AG04449 (cell line): Measurements from ENCODE around the gene ADH1A.
"Not testable (repeated sequence)": the region's sequence is repeated elsewhere in the genome, so short reads cannot be mapped to it uniquely, and the experiment has no call there.

ENCODE experiments used
- CTCF ChIA-PET: fragments of 350-600 bp; formaldehyde crosslinking; extraction: SDS; loops from one replicate; lab custom pipeline; 2021; ENCODE audit warnings: antibody characterized with exemption; lab: Yijun Ruan, JAX
- POLR2A ChIA-PET: fragments of 400-600, 350-600 bp; formaldehyde crosslinking; extraction: SDS; loops from one replicate; lab custom pipeline; 2020; ENCODE audit warnings: antibody characterized with exemption, inconsistent platforms; lab: Yijun Ruan, JAX
- DNase-seq: peaks from one replicate; pipeline ENCODE4 v3.0.0-alpha.2; 2010; ENCODE audit warnings: low read depth, low spot score
- H3K4me3 ChIP-seq: 2 replicates; pipeline ENCODE4 v1.5.1; 2011; ENCODE audit warnings: low read depth, mild to moderate bottlenecking, control low read depth, low read length
- CTCF ChIP-seq: IDR thresholded peaks from one replicate; pipeline ENCODE4 v1.5.1; 2011; ENCODE audit warnings: mild to moderate bottlenecking, moderate library complexity, low read length, control low read depth, inconsistent platforms; ENCODE audit not compliant: insufficient read depth; ENCODE audit errors: missing control alignments

ADH1A gene

DNA sequence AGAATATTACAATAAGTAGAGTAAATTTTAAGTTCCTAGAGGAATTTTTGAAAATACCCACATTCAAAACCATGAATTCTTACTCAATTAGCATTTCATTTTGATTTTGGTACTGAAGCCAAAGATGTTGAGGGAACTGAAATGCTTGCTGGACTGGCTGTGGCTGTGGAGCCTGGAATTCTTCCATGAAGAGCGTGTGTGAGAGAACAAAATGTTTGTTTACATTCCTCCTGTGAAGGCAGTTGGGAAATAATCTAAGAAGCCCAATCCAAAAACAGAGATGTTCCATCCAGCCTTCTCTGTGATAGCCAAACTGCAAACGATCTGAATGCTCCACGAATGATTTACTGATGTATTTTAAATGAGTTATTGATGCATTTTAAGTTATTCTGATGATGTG lies 34.2 kb upstream of the ADH1A start:
- no peak for TF ChIP-seq CTCF
- ChIA-PET CTCF (no interaction called here), POLR2A (no interaction called here)
- H3K4me3 ChIP-seq, result no peak overlapping the region
- peak; percentile 19 for DNase-seq

GRCh38 chr4:99324361-99324760 lies 33.6 kb upstream of the ADH1A start:
- ChIA-PET CTCF (no interaction called here), POLR2A (no interaction called here)
- no peak for TF ChIP-seq CTCF
- H3K4me3 ChIP-seq, result no peak overlapping the region
- DNase-seq, result no peak

DNA sequence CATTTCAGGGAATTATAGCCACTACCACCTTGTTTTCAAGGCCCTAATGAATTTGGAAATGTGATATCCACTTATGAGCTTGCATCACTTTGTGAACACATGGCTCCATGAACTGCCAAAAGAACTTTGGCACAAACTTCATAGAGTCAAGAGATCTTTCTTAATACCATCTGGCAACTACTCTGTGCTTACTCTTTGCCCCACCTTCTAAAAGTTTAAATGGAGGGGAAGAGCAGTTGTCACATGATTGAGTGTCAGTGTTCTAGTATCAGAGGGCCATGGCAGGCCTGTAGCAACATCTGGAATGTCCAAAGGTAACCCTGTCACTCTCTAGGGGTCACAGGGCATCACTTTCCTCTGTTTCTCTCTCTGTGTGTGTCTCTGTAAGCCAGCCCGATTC lies 33.0 kb upstream of the ADH1A start:
- ChIA-PET CTCF (no interaction called here), POLR2A (no interaction called here)
- no peak for DNase-seq
- no peak overlapping the region for H3K4me3 ChIP-seq
- no peak for TF ChIP-seq CTCF

DNA sequence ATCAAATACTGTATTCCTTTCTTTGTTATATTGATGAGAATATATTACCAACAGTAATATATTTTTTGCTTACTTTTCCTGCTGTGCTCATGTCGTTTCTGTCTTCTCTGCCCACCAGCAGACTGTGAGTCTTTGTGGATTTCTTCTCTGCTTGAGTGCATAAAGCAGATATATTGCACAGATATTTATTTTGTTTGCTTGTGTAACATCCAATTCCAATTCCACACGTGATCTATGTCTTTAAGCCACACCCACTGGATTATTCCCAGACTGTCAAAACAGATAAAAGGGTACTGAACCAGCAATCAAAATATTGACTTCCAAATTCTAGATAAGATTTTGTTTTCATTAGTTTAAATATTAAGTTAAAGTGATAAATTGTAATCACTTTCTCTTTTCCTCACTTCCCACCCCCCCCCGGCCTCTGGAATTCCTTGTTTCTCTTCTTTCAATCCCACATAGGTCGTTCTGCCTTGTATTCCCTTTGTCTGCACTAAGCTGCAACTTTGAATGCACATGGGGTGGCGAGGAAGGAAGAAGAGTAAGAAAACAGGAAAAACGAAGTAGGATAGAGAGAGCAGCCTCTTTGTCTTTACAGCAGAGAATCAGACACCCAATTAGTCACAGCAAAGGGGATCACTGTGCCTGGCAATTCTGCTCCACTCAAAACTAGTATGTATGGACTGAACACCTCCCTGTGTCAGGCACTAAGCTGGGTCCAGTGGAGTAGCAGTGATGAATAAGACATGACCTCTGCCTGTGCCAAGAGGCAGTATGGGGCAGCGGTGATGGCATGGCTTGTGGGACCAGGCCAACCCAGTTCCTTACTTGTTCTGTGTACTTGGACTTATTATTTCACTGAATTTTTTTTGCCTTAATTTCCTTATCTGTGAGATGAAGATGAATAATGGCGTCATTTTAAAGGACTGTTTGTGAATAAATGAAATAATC lies 30.7 kb upstream of the ADH1A start, which contains the start of gene ADH1B:
ADH1B (minus strand) TSS at position 161 of the 951 bp plus-strand sequence; CDS start at position 91, 70 bp downstream.
- DNase-seq, result no peak
- ChIA-PET CTCF (no interaction called here), POLR2A (no interaction called here)
- TF ChIP-seq CTCF, result no peak
- no peak within 1 kb of the TSS for H3K4me3 ChIP-seq

DNA sequence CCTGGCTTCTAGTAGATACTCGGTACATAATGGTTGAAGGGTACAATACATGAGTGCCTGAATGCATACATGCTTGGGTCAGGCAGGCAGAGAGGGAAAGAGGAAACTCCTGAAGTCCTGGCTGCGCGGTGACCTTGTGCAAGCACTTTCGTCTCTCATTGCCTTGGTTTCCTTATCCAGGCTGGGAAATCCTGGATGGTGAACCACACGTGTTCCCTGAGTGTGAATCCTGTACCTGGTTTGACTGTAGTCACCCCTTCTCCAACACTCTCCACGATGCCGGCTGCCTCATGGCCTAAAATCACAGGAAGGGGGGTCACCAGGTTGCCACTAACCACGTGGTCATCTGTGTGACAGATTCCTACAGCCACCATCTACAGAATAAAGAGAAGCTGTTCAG lies 27.0 kb upstream of the ADH1A start:
- POLR2A ChIA-PET, DNase-seq, H3K4me3 ChIP-seq, CTCF ChIA-PET: not testable (repeated sequence)

GRCh38 chr4:99317354-99317753 lies 26.6 kb upstream of the ADH1A start:
- DNase-seq, result no peak
- ChIA-PET CTCF (no interaction called here), POLR2A (no interaction called here)
- TF ChIP-seq CTCF, result no peak
- no peak overlapping the region for H3K4me3 ChIP-seq
